HEK293 (cell line): ENCODE results near the gene PGAM5.
A peak's percentile ranks its signal among the peaks of the same experiment; 100 is the strongest.

Experiments
- BCL11A ChIP-seq: fragments of 450-650 bp; formaldehyde crosslinking; IDR thresholded peaks from 2 replicates; pipeline ENCODE4 v1.5.1; 2016; ENCODE audit warnings: low read depth, missing biosample characterization, missing genetic modification characterization
- BCL6B ChIP-seq: fragments of 450-650 bp; formaldehyde crosslinking; IDR thresholded peaks from 2 replicates; pipeline ENCODE4 v1.5.1; 2017; ENCODE audit warnings: missing biosample characterization, missing genetic modification characterization
- GLIS2 ChIP-seq: fragments of 450-650 bp; formaldehyde crosslinking; IDR thresholded peaks from 2 replicates; pipeline ENCODE4 v1.5.1; 2016; ENCODE audit warnings: missing biosample characterization, missing genetic modification characterization
- KLF7 ChIP-seq: fragments of 450-650 bp; formaldehyde crosslinking; IDR thresholded peaks from 2 replicates; pipeline ENCODE4 v1.5.1; 2016; ENCODE audit warnings: missing biosample characterization, missing genetic modification characterization, borderline replicate concordance
- KLF9 ChIP-seq: fragments of 450-650 bp; formaldehyde crosslinking; IDR thresholded peaks from 2 replicates; pipeline ENCODE4 v1.5.1; 2016; ENCODE audit warnings: missing biosample characterization, missing genetic modification characterization, low read depth
- SALL2 ChIP-seq: fragments of 450-650 bp; formaldehyde crosslinking; IDR thresholded peaks from 2 replicates; pipeline ENCODE4 v1.5.0; 2017; ENCODE audit warnings: missing biosample characterization, mild to moderate bottlenecking, missing genetic modification characterization, borderline replicate concordance
- SP2 ChIP-seq: fragments of 450-650 bp; formaldehyde crosslinking; IDR thresholded peaks from 2 replicates; pipeline ENCODE4 v1.5.1; 2016; ENCODE audit warnings: missing biosample characterization, missing genetic modification characterization
- TCF7L2 ChIP-seq: IDR thresholded peaks from 2 replicates; pipeline ENCODE4 v1.6.1; 2011; ENCODE audit warnings: low read depth, mild to moderate bottlenecking, inconsistent platforms, low read length, moderate library complexity, borderline replicate concordance
- YY2 ChIP-seq: fragments of 450-650 bp; formaldehyde crosslinking; IDR thresholded peaks from 2 replicates; pipeline ENCODE4 v1.5.1; 2016; ENCODE audit warnings: missing biosample characterization, missing genetic modification characterization
- ZNF112 ChIP-seq: fragments of 450-650 bp; formaldehyde crosslinking; IDR thresholded peaks from 2 replicates; pipeline ENCODE4 v1.5.0; 2017; ENCODE audit warnings: missing biosample characterization, missing genetic modification characterization
- ZNF140 ChIP-seq: fragments of 450-650 bp; formaldehyde crosslinking; IDR thresholded peaks from 2 replicates; pipeline ENCODE4 v1.5.1; 2016; ENCODE audit warnings: missing biosample characterization, missing genetic modification characterization
- ZNF157 ChIP-seq: fragments of 450-650 bp; formaldehyde crosslinking; IDR thresholded peaks from 2 replicates; pipeline ENCODE4 v1.5.1; 2016; ENCODE audit warnings: missing biosample characterization, missing genetic modification characterization
- ZNF174 ChIP-seq: fragments of 450-650 bp; formaldehyde crosslinking; IDR thresholded peaks from 2 replicates; pipeline ENCODE4 v1.5.0; 2017; ENCODE audit warnings: missing biosample characterization, mild to moderate bottlenecking, missing genetic modification characterization
- ZNF175 ChIP-seq: fragments of 450-650 bp; formaldehyde crosslinking; IDR thresholded peaks from 2 replicates; pipeline ENCODE4 v1.5.1; 2016; ENCODE audit warnings: missing biosample characterization, missing genetic modification characterization
- ZNF211 ChIP-seq: fragments of 450-650 bp; formaldehyde crosslinking; IDR thresholded peaks from 2 replicates; pipeline ENCODE4 v1.5.1; 2016; ENCODE audit warnings: low read depth, missing biosample characterization, missing genetic modification characterization
- ZNF214 ChIP-seq: fragments of 450-650 bp; formaldehyde crosslinking; IDR thresholded peaks from 2 replicates; pipeline ENCODE4 v1.5.1; 2017; ENCODE audit warnings: missing biosample characterization, mild to moderate bottlenecking, missing genetic modification characterization, borderline replicate concordance
- ZNF23 ChIP-seq: fragments of 450-650 bp; formaldehyde crosslinking; IDR thresholded peaks from 2 replicates; pipeline ENCODE4 v1.5.1; 2016; ENCODE audit warnings: missing biosample characterization, missing genetic modification characterization, borderline replicate concordance
- ZNF24 ChIP-seq: fragments of 450-650 bp; formaldehyde crosslinking; IDR thresholded peaks from 2 replicates; pipeline ENCODE4 v1.5.1; 2016; ENCODE audit warnings: missing biosample characterization, missing genetic modification characterization
- ZNF266 ChIP-seq: fragments of 450-650 bp; formaldehyde crosslinking; IDR thresholded peaks from 2 replicates; pipeline ENCODE4 v1.5.1; 2016; ENCODE audit warnings: missing biosample characterization, missing genetic modification characterization, low read depth
- ZNF302 ChIP-seq: fragments of 450-650 bp; formaldehyde crosslinking; IDR thresholded peaks from 2 replicates; pipeline ENCODE4 v1.5.1; 2016; ENCODE audit warnings: missing biosample characterization, missing genetic modification characterization, low read depth
- ZNF362 ChIP-seq: fragments of 450-650 bp; formaldehyde crosslinking; IDR thresholded peaks from 2 replicates; pipeline ENCODE4 v1.5.1; 2016; ENCODE audit warnings: missing biosample characterization, missing genetic modification characterization
- ZNF426 ChIP-seq: fragments of 450-650 bp; formaldehyde crosslinking; IDR thresholded peaks from 2 replicates; pipeline ENCODE4 v1.5.1; 2017; ENCODE audit warnings: missing biosample characterization, missing genetic modification characterization, mild to moderate bottlenecking, inconsistent platforms, moderate library complexity
- ZNF433 ChIP-seq: fragments of 450-650 bp; formaldehyde crosslinking; IDR thresholded peaks from 2 replicates; pipeline ENCODE4 v1.5.1; 2016; ENCODE audit warnings: missing biosample characterization, missing genetic modification characterization, low read depth
- ZNF449 ChIP-seq: fragments of 450-650 bp; formaldehyde crosslinking; IDR thresholded peaks from 2 replicates; pipeline ENCODE4 v1.5.1; 2017; ENCODE audit warnings: missing biosample characterization, mild to moderate bottlenecking, missing genetic modification characterization, moderate library complexity
- ZNF514 ChIP-seq: fragments of 450-650 bp; formaldehyde crosslinking; IDR thresholded peaks from 2 replicates; pipeline ENCODE4 v1.5.1; 2016; ENCODE audit warnings: missing biosample characterization, missing genetic modification characterization
- ZNF560 ChIP-seq: fragments of 450-650 bp; formaldehyde crosslinking; IDR thresholded peaks from 2 replicates; pipeline ENCODE4 v1.5.1; 2017; ENCODE audit warnings: missing biosample characterization, missing genetic modification characterization, borderline replicate concordance
- ZNF585B ChIP-seq: fragments of 450-650 bp; formaldehyde crosslinking; IDR thresholded peaks from 2 replicates; pipeline ENCODE4 v1.5.1; 2016; ENCODE audit warnings: missing biosample characterization, missing genetic modification characterization
- ZNF639 ChIP-seq: fragments of 450-650 bp; formaldehyde crosslinking; IDR thresholded peaks from 2 replicates; pipeline ENCODE4 v1.5.1; 2016; ENCODE audit warnings: missing biosample characterization, missing genetic modification characterization
- ZNF692 ChIP-seq: fragments of 450-650 bp; formaldehyde crosslinking; IDR thresholded peaks from 2 replicates; pipeline ENCODE4 v1.5.1; 2016; ENCODE audit warnings: missing biosample characterization, missing genetic modification characterization
- ZNF768 ChIP-seq: fragments of 450-650 bp; formaldehyde crosslinking; IDR thresholded peaks from 2 replicates; pipeline ENCODE4 v1.5.1; 2018; ENCODE audit warnings: missing biosample characterization, mild to moderate bottlenecking, missing genetic modification characterization
- ZNF830 ChIP-seq: fragments of 450-650 bp; IDR thresholded peaks from 2 replicates; pipeline ENCODE4 v1.5.0; 2018; ENCODE audit warnings: missing biosample characterization, missing genetic modification characterization, low read depth, mild to moderate bottlenecking, moderate library complexity
- ZSCAN4 ChIP-seq: fragments of 450-650 bp; formaldehyde crosslinking; IDR thresholded peaks from 2 replicates; pipeline ENCODE4 v1.5.1; 2017; ENCODE audit warnings: missing biosample characterization, missing genetic modification characterization

Gene PGAM5

GRCh38 chr12:132761032-132761920, 50.6 kb downstream of the PGAM5 start, which contains the start of gene ANKLE2 (continued):
- no peak for TF ChIP-seq ZNF24 (tag by site-specific recombination)
- TF ChIP-seq ZNF433 (tag by site-specific recombination), result no peak
- 0 out of 2 replicates have a peak, but pooled peaks have one; percentile 33 for TF ChIP-seq ZNF639
- no peak for TF ChIP-seq ZNF426 (tag by site-specific recombination)
- TF ChIP-seq YY2, result no peak
- no peak for TF ChIP-seq BCL11A (tag by site-specific recombination)
- no peak for TF ChIP-seq ZNF140 (tag by site-specific recombination)
- no peak for TF ChIP-seq KLF7 (tag by site-specific recombination)
- no peak for TF ChIP-seq ZNF585B (tag by site-specific recombination)
- no peak for TF ChIP-seq ZNF560 (tag by site-specific recombination)
- no peak for TF ChIP-seq ZNF692 (tag by site-specific recombination)
- no peak for TF ChIP-seq ZNF175 (tag by site-specific recombination)
- 0 out of 2 replicates have a peak, but pooled peaks have one; percentile 11 for TF ChIP-seq KLF9
- TF ChIP-seq ZSCAN4, result no peak
- TF ChIP-seq ZNF112 (tag by site-specific recombination), result no peak
- no peak for TF ChIP-seq ZNF23 (tag by site-specific recombination)
- TF ChIP-seq ZNF514 (tag by site-specific recombination), result no peak
- peak; percentile 42; the same call in 1 of the 2 replicates for TF ChIP-seq SP2
- no peak for TF ChIP-seq ZNF449 (tag by site-specific recombination)
- TF ChIP-seq ZNF830 (tag by site-specific recombination), result no peak
- no peak for TF ChIP-seq ZNF362 (tag by site-specific recombination)
- no peak for TF ChIP-seq ZNF211
- TF ChIP-seq GLIS2 (tag by site-specific recombination), result 0 out of 2 replicates have a peak, but pooled peaks have one; percentile 21
- TF ChIP-seq ZNF174 (tag by site-specific recombination), result no peak
- TF ChIP-seq ZNF214 (tag by site-specific recombination), result no peak
- TF ChIP-seq BCL6B (tag by site-specific recombination), result no peak
- TF ChIP-seq SALL2, result no peak
- TF ChIP-seq ZNF157 (tag by site-specific recombination), result no peak
- no peak for TF ChIP-seq ZNF266
- TF ChIP-seq TCF7L2, result no peak
- TF ChIP-seq ZNF302 (tag by site-specific recombination), result no peak
- TF ChIP-seq ZNF768 (tag by site-specific recombination), result no peak
